ENCODE data around the gene UBA3. TPM values are rescaled to one million over a fixed set of nuclear protein-coding genes. Genes with fewer than 3 reads are reported as not detected.

UBA3 gene
- total RNA-seq, 1 donor from 2014 or later = 46.6 TPM

DNA sequence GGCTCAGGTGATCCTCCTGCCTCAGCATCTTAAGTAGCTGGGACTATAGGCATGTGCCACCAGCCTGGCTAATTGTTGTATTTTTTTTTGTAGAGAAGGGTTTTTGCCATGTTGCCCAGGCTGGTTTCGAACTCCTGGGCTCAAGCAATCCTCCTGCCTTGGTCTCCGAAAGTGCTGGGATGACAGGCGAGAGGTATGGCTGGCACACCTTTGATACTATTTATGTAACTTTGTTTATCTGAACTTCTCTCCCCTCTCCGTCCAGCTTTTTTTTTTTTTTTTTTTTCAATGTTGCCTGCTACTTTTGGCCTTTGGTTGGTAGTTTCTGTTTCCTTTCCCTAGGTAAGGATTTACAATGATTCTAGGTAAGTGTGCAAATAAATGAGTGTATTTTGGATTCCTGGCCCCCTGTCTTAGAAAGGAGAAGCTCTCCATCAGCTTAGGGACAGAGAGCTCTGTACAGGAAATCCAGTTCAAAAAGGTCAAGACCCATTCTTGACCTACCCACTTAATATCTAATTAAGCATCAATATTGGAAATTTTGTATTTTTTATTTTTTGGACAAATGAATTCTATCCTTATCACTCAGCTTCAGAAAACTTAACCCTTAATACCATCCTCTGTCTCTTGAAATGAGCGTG is 11.3 kb upstream of the UBA3 start:
- FAIRE-seq = no peak

DNA sequence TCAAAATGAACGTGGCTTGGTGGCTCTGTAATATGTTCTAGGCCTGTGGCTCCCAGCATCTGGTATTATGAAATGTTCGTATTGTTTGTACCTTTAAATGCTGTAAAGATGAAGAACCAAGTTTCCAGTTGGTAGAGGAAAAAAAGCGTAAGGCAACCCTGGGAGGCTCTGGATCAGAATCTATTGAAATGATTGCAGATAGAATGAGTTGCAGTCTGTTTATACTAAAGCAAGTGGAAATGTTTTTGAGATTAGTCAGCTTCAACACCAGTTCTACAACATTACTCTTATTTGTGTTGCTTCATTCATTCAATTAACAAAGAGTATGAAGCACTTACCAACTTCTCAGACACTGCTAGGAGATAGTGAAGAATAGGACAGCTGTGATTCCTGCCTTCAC is 9.9 kb upstream of the UBA3 start:
- no peaks in the 10 kb centered on the region for H3K27me3 ChIP-seq (ENCODE audit: control insufficient read depth, insufficient read depth, low read length)
- peak; percentile 95 for DNase-seq (ENCODE audit: low read depth)
- TF ChIP-seq, protein P1, sequence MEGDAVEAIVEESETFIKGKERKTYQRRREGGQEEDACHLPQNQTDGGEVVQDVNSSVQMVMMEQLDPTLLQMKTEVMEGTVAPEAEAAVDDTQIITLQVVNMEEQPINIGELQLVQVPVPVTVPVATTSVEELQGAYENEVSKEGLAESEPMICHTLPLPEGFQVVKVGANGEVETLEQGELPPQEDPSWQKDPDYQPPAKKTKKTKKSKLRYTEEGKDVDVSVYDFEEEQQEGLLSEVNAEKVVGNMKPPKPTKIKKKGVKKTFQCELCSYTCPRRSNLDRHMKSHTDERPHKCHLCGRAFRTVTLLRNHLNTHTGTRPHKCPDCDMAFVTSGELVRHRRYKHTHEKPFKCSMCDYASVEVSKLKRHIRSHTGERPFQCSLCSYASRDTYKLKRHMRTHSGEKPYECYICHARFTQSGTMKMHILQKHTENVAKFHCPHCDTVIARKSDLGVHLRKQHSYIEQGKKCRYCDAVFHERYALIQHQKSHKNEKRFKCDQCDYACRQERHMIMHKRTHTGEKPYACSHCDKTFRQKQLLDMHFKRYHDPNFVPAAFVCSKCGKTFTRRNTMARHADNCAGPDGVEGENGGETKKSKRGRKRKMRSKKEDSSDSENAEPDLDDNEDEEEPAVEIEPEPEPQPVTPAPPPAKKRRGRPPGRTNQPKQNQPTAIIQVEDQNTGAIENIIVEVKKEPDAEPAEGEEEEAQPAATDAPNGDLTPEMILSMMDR (IDR thresholded peaks at IDR 0.05; ENCODE audit: insufficient read depth, low read length, severe bottlenecking) = no peak
- no peak for FAIRE-seq
- H3K36me3 ChIP-seq (ENCODE audit: control insufficient read depth, insufficient read depth, low read length) = peaks cover 4% of the 10 kb centered on the region
- no peak overlapping the region for H3K4me3 ChIP-seq (ENCODE audit: low read depth, low read length)

More for the DNA sequence above, 11.3 kb upstream of the UBA3 start:
- Histone ChIP-seq H3K36me3 (ENCODE audit: control insufficient read depth, insufficient read depth, low read length) (peaks cover 6% of the 10 kb centered on the region), H3K27me3 (ENCODE audit: control insufficient read depth, insufficient read depth, low read length) (no peaks in the 10 kb centered on the region), H3K4me3 (ENCODE audit: low read depth, low read length) (no peak overlapping the region)
- TF ChIP-seq, protein P1 (IDR thresholded peaks at IDR 0.05; ENCODE audit: insufficient read depth, low read length, severe bottlenecking) = no peak
- DNase-seq (ENCODE audit: low read depth) = no peak

DNA sequence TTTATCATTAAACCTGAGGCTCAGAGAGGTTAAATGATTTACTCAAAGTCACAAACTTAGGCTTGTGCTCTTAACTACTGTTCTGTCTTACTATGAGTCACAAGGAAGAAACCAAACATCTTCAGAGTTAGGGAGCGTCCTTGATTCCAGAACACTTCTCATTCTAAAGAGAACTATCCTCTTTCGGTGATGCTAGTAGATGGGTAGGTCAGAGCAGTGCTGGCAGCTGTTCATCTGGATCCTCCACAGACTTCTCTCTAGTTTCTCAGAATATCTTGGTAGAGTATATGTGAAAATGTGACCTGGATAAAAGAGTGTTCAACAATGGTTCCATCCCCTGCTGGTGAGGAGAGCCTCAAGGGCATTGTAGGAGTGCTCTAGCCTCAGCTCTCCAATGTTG is 7.9 kb upstream of the UBA3 start:
- no peak for FAIRE-seq
- Histone ChIP-seq H3K4me3 (ENCODE audit: low read depth, low read length) (no peak overlapping the region), H3K36me3 (ENCODE audit: control insufficient read depth, insufficient read depth, low read length) (no peaks in the 10 kb centered on the region), H3K27me3 (ENCODE audit: control insufficient read depth, insufficient read depth, low read length) (no peaks in the 10 kb centered on the region)
- DNase-seq (ENCODE audit: low read depth) = peak; percentile 71
- TF ChIP-seq, protein P1 (IDR thresholded peaks at IDR 0.05; ENCODE audit: insufficient read depth, low read length, severe bottlenecking) = no peak

- TF ChIP-seq, protein P1 (IDR thresholded peaks at IDR 0.05; ENCODE audit: insufficient read depth, low read length, severe bottlenecking) = no peak
- FAIRE-seq (no peak), DNase-seq (ENCODE audit: low read depth) (no peak)
- Histone ChIP-seq H3K27me3 (ENCODE audit: control insufficient read depth, insufficient read depth, low read length) (no peaks in the 10 kb centered on the region), H3K4me3 (ENCODE audit: low read depth, low read length) (no peak overlapping the region), H3K36me3 (ENCODE audit: control insufficient read depth, insufficient read depth, low read length) (no peaks in the 10 kb centered on the region)
Observed at GRCh38 chr3:69087030-69087791, 7.0 kb upstream of the UBA3 start.

DNA sequence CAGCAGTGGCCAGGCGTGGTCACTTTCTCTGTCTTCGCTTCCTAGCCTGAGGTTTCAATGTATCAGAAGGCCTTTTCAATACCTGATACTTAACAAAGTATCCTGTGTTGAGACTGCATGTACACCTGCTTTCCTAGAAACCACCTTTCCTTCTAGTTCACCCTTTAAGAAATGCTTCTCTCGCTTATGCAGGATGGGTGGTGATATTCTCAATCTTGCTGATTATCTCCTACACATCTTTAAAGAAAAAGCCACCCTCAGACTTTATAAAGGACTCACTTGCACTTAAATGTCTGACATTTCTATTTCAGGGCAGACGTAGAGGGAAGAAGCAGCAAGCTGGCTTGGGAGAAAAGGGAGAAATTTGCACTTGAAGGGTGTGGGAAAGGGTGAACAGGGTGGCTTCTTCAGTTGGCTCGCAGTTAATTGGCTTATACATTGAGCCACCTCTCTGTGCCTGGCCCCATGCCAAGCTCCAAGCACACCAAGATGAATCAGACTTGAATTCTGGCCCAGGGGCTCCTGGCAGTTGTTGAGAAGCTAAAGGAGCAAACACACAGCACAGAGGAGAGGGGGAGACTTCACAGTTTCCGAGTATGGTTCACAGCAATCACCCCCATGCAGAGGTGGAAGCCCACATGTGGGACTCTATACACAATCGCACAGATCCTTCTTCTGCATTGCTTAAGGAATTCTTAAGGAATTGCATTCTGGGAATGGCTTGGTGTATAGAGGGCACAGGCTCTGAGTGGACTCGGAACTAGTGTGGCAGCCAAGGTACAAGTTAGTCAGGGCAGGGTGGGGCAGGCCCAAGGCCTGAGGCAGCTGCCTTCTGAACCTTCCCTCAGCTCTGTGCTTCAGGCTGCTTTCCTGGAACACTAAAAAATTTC is 5.9 kb upstream of the UBA3 start:
- no peaks in the 10 kb centered on the region for H3K36me3 ChIP-seq (ENCODE audit: control insufficient read depth, insufficient read depth, low read length)
- TF ChIP-seq, protein P1 (IDR thresholded peaks at IDR 0.05; ENCODE audit: insufficient read depth, low read length, severe bottlenecking) = no peak
- DNase-seq (ENCODE audit: low read depth) (peak; percentile 93), FAIRE-seq (no peak)
- H3K4me3 ChIP-seq (ENCODE audit: low read depth, low read length) = peak overlapping the region; percentile 71
- no peaks in the 10 kb centered on the region for H3K27me3 ChIP-seq (ENCODE audit: control insufficient read depth, insufficient read depth, low read length)
